HG02610 (cell line): ENCODE results near the gene GAS2L1.

Experiments
- ATAC-seq: cut with Tn5 transposase; IDR thresholded peaks from one replicate; pipeline ENCODE4 v1.9.1; 2021; ENCODE audit warnings: mild to moderate bottlenecking, moderate library complexity; ENCODE audit not compliant: unreplicated experiment

Gene GAS2L1

GRCh38 chr22:29275167-29275566 is 31.3 kb upstream of the GAS2L1 start:
- no peak for ATAC-seq

GRCh38 chr22:29275819-29276565 is 30.5 kb upstream of the GAS2L1 start:
- ATAC-seq: no peak

GRCh38 chr22:29277927-29278326 is 28.5 kb upstream of the GAS2L1 start:
- no peak for ATAC-seq

GRCh38 chr22:29284196-29284595 is 22.3 kb upstream of the GAS2L1 start:
- no peak for ATAC-seq

GRCh38 chr22:29288837-29289236 is 17.6 kb upstream of the GAS2L1 start:
- ATAC-seq: no peak

- no peak for ATAC-seq
Measured at GRCh38 chr22:29290061-29290460, 16.4 kb upstream of the GAS2L1 start.

- no peak for ATAC-seq
Measured at GRCh38 chr22:29291215-29291614, 15.2 kb upstream of the GAS2L1 start.

- ATAC-seq: no peak
Measured at GRCh38 chr22:29292379-29292778, 14.1 kb upstream of the GAS2L1 start.

GRCh38 chr22:29298641-29299040 is 7.8 kb upstream of the GAS2L1 start:
- ATAC-seq: no peak

GRCh38 chr22:29299136-29299900 is 7.1 kb upstream of the GAS2L1 start:
- ATAC-seq: no peak

GRCh38 chr22:29300467-29300806 is 6.0 kb upstream of the GAS2L1 start:
- no peak for ATAC-seq

GRCh38 chr22:29300807-29301601 is 5.4 kb upstream of the GAS2L1 start:
- no peak for ATAC-seq

- ATAC-seq: no peak
Measured at GRCh38 chr22:29301716-29302401, 4.6 kb upstream of the GAS2L1 start.

GRCh38 chr22:29302402-29302680 is 4.1 kb upstream of the GAS2L1 start:
- no peak for ATAC-seq

- ATAC-seq: no peak
Measured at GRCh38 chr22:29302681-29303465, 3.6 kb upstream of the GAS2L1 start.

GRCh38 chr22:29305836-29306174 is 645 bp upstream of the GAS2L1 start:
- ATAC-seq: no peak

- ATAC-seq: no peak
Measured at GRCh38 chr22:29306835-29307595, 565 bp downstream of the GAS2L1 start.

- no peak for ATAC-seq
Measured at GRCh38 chr22:29307596-29308147, 1.2 kb downstream of the GAS2L1 start.

- no peak for ATAC-seq
Measured at GRCh38 chr22:29308148-29308790, 1.8 kb downstream of the GAS2L1 start.
